Measurements from ENCODE around the gene OR1D5. TPM values are rescaled to one million over a fixed set of nuclear protein-coding genes. Genes with fewer than 3 reads are reported as not detected.

The OR1D5 gene
- polyA plus RNA-seq, 1 of the 3 experiments (the other 2 are of a cell fraction) = not detected

- Histone ChIP-seq H4K20me1 (ENCODE audit: insufficient read depth) (no peaks in the 10 kb centered on the region), H3K9ac (no peak overlapping the region), H3K4me2 (no peak overlapping the region), H3K79me2 (ENCODE audit: insufficient read depth) (no peaks in the 10 kb centered on the region), H2AFZ (ENCODE audit: low read depth) (no peak overlapping the region), H3K4me1 (ENCODE audit: control insufficient read depth in 1 of 2, insufficient read depth in 2 of 2, low read depth in 1 of 2, low read length in 1 of 2) (no peaks in the 10 kb centered on the region), H3K9me2 (no peaks in the 10 kb centered on the region), H3K27ac (ENCODE audit: low read depth in 2 of 2, low read length in 1 of 2) (no peak overlapping the region), H3K36me3 (replicated peaks in 1 of 2; ENCODE audit: control insufficient read depth in 1 of 2, insufficient read depth in 2 of 2, low read length in 1 of 2) (peaks cover 2 to 35% of the 10 kb centered on the region in 2 experiments), H3F3A (replicated peaks; ENCODE audit: insufficient read depth) (peaks cover 3% of the 10 kb centered on the region), H3K9me3 (peaks cover 11% of the 10 kb centered on the region; the same call in 1 of the 2 replicates), H3K27me3 (ENCODE audit: insufficient read depth) (no peaks in the 10 kb centered on the region), H3K4me3 (ENCODE audit: low read depth in 2 of 2, low read length in 1 of 2) (no peak overlapping the region)
- ChIA-PET CTCF (interaction anchor here (15.8 kb wide), 1 partner anchor 169 kb away, joined by 238 read pairs; no protein-coding TSS in a partner anchor), POLR2A (no interaction called here)
- no peak for DNase-seq
- WGBS (ENCODE audit: low lambda C conversion rate) = no CpG with 5 or more reads among the region's 15 CpGs
- TF ChIP-seq POLR2AphosphoS5 (IDR thresholded peaks at IDR 0.05; ENCODE audit: low read depth, low read length) (no peak), REST (IDR thresholded peaks at IDR 0.05; ENCODE audit: low read depth, low read length) (no peak), TCF12 (IDR thresholded peaks at IDR 0.05) (no peak), TAF1 (IDR thresholded peaks at IDR 0.05; ENCODE audit: borderline replicate concordance, low read depth, low read length) (no peak), FOSL2 (IDR thresholded peaks at IDR 0.05; ENCODE audit: borderline replicate concordance, low read depth) (no peak), JUND (IDR thresholded peaks at IDR 0.05) (no peak), EZH2phosphoT487 (IDR thresholded peaks at IDR 0.05; ENCODE audit: borderline replicate concordance, low read depth) (no peak), RXRA (IDR thresholded peaks at IDR 0.05; ENCODE audit: borderline replicate concordance, low read depth) (no peak), RAD21 (IDR thresholded peaks at IDR 0.05; ENCODE audit: low read length) (no peak), PBX3 (IDR thresholded peaks at IDR 0.05) (no peak), RCOR1 (IDR thresholded peaks at IDR 0.05; ENCODE audit: low read length) (no peak), MEF2A (IDR thresholded peaks at IDR 0.05; ENCODE audit: borderline replicate concordance, low read depth) (no peak), MAX (IDR thresholded peaks at IDR 0.05; ENCODE audit: low read depth) (no peak), ZBTB33 (IDR thresholded peaks at IDR 0.05; ENCODE audit: borderline replicate concordance, low read depth) (no peak), CHD2 (IDR thresholded peaks at IDR 0.05; ENCODE audit: low read length, partially characterized antibody) (no peak), FOXJ3 (CRISPR knock-in tag; IDR thresholded peaks at IDR 0.05) (no peak), SMC3 (IDR thresholded peaks at IDR 0.05; ENCODE audit: low read depth, low read length) (no peak), ELF1 (IDR thresholded peaks at IDR 0.05) (no peak), MXI1 (IDR thresholded peaks at IDR 0.05; ENCODE audit: low read depth, low read length) (no peak)
These were observed 45.5 kb downstream of the OR1D5 start for GRCh38 chr17:3017936-3018335.

All from SK-N-SH (cell line).